Tibial artery (tissue), 4 donors: Measurements from ENCODE around the gene KLK1.

ENCODE experiments used
- DNase-seq, 2 donors: peaks; one replicate each; pipeline ENCODE4 v3.0.0-alpha.2; 2019
- H3K27ac ChIP-seq, 2 donors: fragments of 200-600 bp; sonication (generic) in 1 of 2; 1 replicate in 1 of 2; 2 replicates in 1 of 2; pipeline ENCODE4 v1.5.1; 2018 to 2019; ENCODE audit warnings: mild to moderate bottlenecking in 1 of 2
- H3K27me3 ChIP-seq, 2 donors: fragments of 200-600 bp; sonication (generic) in 1 of 2; one replicate each; pipeline versions ENCODE4 v1.5.1 to v1.6.0; 2016 to 2019
- H3K36me3 ChIP-seq, 3 donors: fragments of 200-600 bp; sonication (generic) in 2 of 3; one replicate each; pipeline ENCODE4 v1.5.1; 2016 to 2019; ENCODE audit warnings: mild to moderate bottlenecking in 2 of 3
- H3K4me1 ChIP-seq, 4 donors: fragments of 200-600 bp; sonication (generic) in 2 of 4; 1 replicate in 3 of 4; 2 replicates in 1 of 4; pipeline ENCODE4 v1.5.1; 2016 to 2019
- H3K4me3 ChIP-seq, 2 donors: fragments of 200-600 bp; sonication (generic) in 1 of 2; 1 replicate in 1 of 2; 2 replicates in 1 of 2; pipeline ENCODE4 v1.5.1; 2018 to 2019; ENCODE audit warnings: mild to moderate bottlenecking in 2 of 2
- H3K9me3 ChIP-seq, 3 donors: fragments of 200-600 bp; sonication (generic) in 1 of 3; one replicate each; pipeline ENCODE4 v1.5.1; 2016 to 2019
- CTCF ChIP-seq, 2 experiments: fragments of 200-600 bp in 1 of 2; fragments of 450-650 bp in 1 of 2; IDR thresholded peaks; one replicate each; pipeline ENCODE4 v1.5.1; 2017 to 2019; ENCODE audit warnings: antibody characterized with exemption in 2 of 2, mild to moderate bottlenecking in 1 of 2, moderate library complexity in 1 of 2
- intact Hi-C: fragments of 100-400 bp; cut with DNase I; formaldehyde crosslinking; loops from one replicate; pipeline ENCODE4 v1.15.0; 2023; ENCODE audit warnings: low total_unique reads

Gene KLK1

DNA sequence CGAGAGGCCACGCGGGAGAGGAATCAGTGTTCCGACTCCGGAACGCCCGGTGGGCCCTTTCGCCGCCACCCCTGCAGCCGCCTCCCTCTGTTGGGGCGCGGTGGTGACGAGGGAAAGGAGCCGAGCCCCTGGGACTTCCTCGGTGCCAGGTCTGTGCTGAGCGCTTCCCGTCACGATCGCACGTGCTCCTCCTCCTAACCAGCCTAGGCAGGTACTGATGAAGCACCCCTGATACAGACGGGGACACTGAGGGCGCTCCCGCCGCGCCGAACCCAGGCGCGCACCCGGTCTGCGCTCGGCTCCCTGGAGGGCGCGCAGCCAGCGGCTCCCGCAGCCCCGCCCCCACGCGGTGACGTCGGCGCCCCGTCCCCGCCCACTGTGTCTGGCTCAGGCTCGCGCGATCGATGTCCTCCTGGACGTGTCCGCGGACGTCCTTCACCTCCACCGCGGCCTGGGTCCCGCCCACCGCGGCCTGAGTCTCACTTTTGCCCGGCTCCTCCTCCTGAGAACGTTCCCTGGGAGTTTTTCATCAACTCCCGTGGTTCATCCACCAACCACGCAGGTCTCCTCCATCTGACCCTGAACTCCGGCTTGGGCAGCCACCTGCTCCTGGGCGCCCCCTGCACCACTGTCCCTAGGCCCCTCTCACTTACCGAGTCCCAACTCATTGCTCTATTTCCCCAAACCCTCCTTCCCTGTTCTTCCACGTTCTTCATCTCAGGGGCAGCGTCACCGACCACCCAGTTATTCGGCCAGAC lies 12.4 kb upstream of the KLK1 start:
- Histone ChIP-seq H3K27ac (no peak overlapping the region), H3K4me1 (peaks cover 0 to 12% (median 11%) of the 10 kb centered on the region in 4 donors), H3K36me3 (no peaks in the 10 kb centered on the region), H3K9me3 (no peaks in the 10 kb centered on the region), H3K27me3 (peaks cover 0 to 66% of the 10 kb centered on the region in 2 donors), H3K4me3 (peak overlapping the region; percentile 30 to 51)
- TF ChIP-seq CTCF (IDR thresholded peaks at IDR 0.05) = no peak
- intact Hi-C loops = no loop called here
- no peak for DNase-seq

DNA sequence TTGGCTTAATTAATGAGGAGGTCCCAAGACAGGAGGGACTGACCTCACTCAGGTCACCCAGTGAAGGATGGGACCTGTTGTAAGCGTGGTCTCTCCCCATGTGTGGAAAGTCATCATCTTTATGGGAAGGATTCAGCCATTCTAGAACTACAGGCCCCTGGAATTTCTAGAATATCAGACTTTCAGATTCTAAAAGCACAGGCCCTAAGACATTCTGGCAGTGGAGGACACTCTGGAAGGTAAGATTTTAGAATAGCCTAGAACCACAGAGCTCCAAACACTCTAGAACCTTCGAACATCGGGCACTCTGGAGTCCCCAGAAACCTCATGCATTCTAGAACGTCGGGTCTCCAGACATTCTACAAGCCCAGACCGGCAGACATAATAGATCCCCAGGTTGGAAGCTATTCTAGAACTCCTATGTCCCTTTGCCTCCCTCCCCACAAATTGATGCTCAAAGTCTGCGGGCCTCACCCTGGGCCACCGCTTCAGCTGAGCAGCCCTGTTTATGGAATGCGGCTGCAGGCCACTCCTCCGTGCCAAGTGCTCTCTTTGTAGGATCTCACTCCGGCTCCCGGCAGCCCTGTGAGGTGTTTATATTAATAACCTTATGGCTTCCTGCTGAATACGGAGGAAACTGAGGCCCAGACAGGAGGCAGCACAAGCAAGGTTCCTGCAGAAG lies 11.7 kb upstream of the KLK1 start:
- DNase-seq = no peak
- Histone ChIP-seq H3K36me3 (no peaks in the 10 kb centered on the region), H3K27me3 (peaks cover 0 to 73% of the 10 kb centered on the region in 2 donors), H3K27ac (no peak overlapping the region), H3K9me3 (no peaks in the 10 kb centered on the region), H3K4me1 (peaks cover 0 to 12% (median 11%) of the 10 kb centered on the region in 4 donors), H3K4me3 (peak overlapping the region; percentile 30 to 51)
- intact Hi-C loops = no loop called here
- TF ChIP-seq CTCF (IDR thresholded peaks at IDR 0.05) = no peak

- Histone ChIP-seq H3K27me3 (peaks cover 0 to 71% of the 10 kb centered on the region in 2 donors), H3K36me3 (no peaks in the 10 kb centered on the region), H3K4me1 (peaks cover 0 to 12% (median 11%) of the 10 kb centered on the region in 4 donors), H3K27ac (no peak overlapping the region), H3K9me3 (no peaks in the 10 kb centered on the region), H3K4me3 (no peak overlapping the region)
- DNase-seq = no peak
- intact Hi-C loops = no loop called here
- no peak for TF ChIP-seq CTCF (IDR thresholded peaks at IDR 0.05)
These were observed 10.2 kb upstream of the KLK1 start for GRCh38 chr19:50833802-50834167.

DNA sequence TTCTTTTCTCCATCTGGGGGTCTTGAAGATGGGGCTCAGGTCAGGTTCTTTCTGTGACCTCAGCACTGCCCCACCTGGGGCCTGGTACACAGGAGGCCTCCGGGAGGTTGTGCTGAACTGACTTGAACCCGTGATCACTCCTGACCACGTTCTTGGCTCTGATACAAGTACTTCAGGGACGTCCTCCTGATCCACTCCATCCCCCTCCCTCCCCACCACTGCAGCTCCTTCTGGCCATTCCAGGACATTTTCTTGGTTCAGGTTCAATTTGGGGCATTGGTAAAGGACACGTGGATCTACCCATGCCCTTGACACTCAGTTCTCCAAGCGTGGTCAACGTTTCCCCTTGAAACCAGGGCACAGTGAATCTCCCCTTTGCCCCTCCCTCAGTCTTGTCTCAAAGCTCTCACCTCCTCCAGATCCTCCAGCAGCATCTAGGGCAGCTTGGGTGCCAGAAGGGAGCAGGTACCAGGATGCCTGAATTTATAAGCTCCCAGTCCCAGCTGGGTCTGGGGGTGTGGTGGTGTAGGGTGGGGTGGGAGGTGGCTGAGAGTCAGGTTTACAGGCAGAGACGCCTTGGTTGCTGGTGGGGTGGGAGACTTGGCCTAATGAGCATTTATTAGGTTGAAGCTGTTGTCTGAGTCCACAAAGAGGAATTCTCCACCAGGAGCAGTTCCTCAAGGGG lies 9.7 kb upstream of the KLK1 start, which contains the start of gene KLK15:
Gene KLK15, minus strand, starts transcription at position 458 of the 685 bp plus-strand sequence. CDS start 2,082 bp downstream, outside the sequence.
- H3K4me3 ChIP-seq = no peak within 1 kb of the TSS
- peaks cover 0 to 69% of the 10 kb centered on the region in 2 donors for H3K27me3 ChIP-seq
- peaks cover 0 to 12% (median 11%) of the 10 kb centered on the region in 4 donors for H3K4me1 ChIP-seq
- H3K36me3 ChIP-seq = no peaks in the 10 kb centered on the region
- H3K9me3 ChIP-seq = no peaks in the 10 kb centered on the region
- TF ChIP-seq CTCF (IDR thresholded peaks at IDR 0.05) = no peak
- intact Hi-C loops = no loop called here
- no peak within 1 kb of the TSS for H3K27ac ChIP-seq
- no peak for DNase-seq

DNA sequence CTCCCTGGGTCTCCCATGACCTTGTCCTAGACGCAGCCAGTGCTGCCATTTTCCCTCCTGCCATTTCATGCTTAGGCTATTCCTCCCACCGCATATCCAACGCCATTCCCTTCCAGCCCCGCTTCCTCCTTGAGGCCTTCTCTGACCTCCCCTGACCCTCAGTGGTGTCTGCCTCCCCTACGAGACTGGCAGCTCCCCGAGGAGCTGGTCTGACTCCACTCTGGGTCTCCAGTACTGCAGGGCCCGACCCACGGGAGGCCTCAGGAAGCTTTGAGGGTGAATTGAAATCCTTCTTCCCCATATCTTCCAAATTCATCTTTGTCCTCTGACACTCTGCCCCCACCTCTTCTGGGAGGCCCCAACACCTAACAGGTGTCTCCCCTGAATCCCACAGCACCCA lies 9.1 kb upstream of the KLK1 start:
- no peak for TF ChIP-seq CTCF (IDR thresholded peaks at IDR 0.05)
- Histone ChIP-seq H3K4me3 (no peak overlapping the region), H3K27ac (no peak overlapping the region), H3K27me3 (peaks cover 0 to 66% of the 10 kb centered on the region in 2 donors), H3K9me3 (no peaks in the 10 kb centered on the region), H3K4me1 (peaks cover 0 to 12% (median 11%) of the 10 kb centered on the region in 4 donors), H3K36me3 (no peaks in the 10 kb centered on the region)
- intact Hi-C loops = no loop called here
- DNase-seq = no peak
